H9 (cell line): ENCODE measurements around the gene KCNN2. TPM values are rescaled to one million over a fixed set of nuclear protein-coding genes. Genes with fewer than 3 reads are reported as not detected.

Experiments used
- DNase-seq: peaks from one replicate; pipeline ENCODE4 v3.0.0-alpha.2; 2017
- H2AFZ ChIP-seq: one replicate; pipeline ENCODE4 v1.6.1; 2013; ENCODE audit warnings: mild to moderate bottlenecking, low read length, control low read depth, moderate library complexity
- H2AK5ac ChIP-seq: 2 replicates; pipeline ENCODE4 v1.6.1; 2013; ENCODE audit warnings: low read length, control low read depth, mixed read lengths; ENCODE audit not compliant: insufficient read length
- H2BK120ac ChIP-seq: one replicate; pipeline ENCODE4 v1.6.1; 2013; ENCODE audit warnings: low read depth, mild to moderate bottlenecking, low read length, control low read depth, inconsistent platforms; ENCODE audit not compliant: poor library complexity, severe bottlenecking
- H2BK12ac ChIP-seq: 2 replicates; pipeline ENCODE4 v1.6.1; 2013; ENCODE audit warnings: low read length, control low read depth, mixed read lengths, low read depth; ENCODE audit not compliant: insufficient read length
- H2BK15ac ChIP-seq: 2 replicates; pipeline ENCODE4 v1.6.1; 2013; ENCODE audit warnings: low read depth, low read length, control low read depth
- H2BK20ac ChIP-seq: one replicate; pipeline ENCODE4 v1.6.1; 2013; ENCODE audit warnings: low read depth, mild to moderate bottlenecking, low read length, control low read depth, inconsistent platforms; ENCODE audit not compliant: poor library complexity, severe bottlenecking
- H2BK5ac ChIP-seq: 2 replicates; pipeline ENCODE4 v1.6.1; 2013; ENCODE audit warnings: low read length, control low read depth, mixed read lengths; ENCODE audit not compliant: insufficient read length
- H3K14ac ChIP-seq: 2 replicates; pipeline ENCODE4 v1.6.1; 2013; ENCODE audit warnings: low read length, control low read depth; ENCODE audit not compliant: insufficient read depth
- H3K18ac ChIP-seq: 2 replicates; pipeline ENCODE4 v1.6.1; 2013; ENCODE audit warnings: low read depth, mild to moderate bottlenecking, mixed read lengths, low read length, control low read depth; ENCODE audit not compliant: insufficient read length
- H3K23ac ChIP-seq: 2 replicates; pipeline ENCODE4 v1.6.1; 2013; ENCODE audit warnings: low read length, control low read depth, mixed read lengths, low read depth; ENCODE audit not compliant: insufficient read length
- H3K23me2 ChIP-seq: 2 replicates; pipeline ENCODE4 v1.6.1; 2013; ENCODE audit warnings: low read depth, mild to moderate bottlenecking, mixed read lengths, low read length, control low read depth; ENCODE audit not compliant: insufficient read length, poor library complexity, severe bottlenecking
- H3K27ac ChIP-seq: 2 replicates; pipeline ENCODE4 v1.5.1; 2013; ENCODE audit warnings: low read length, control low read depth, mixed read lengths, low read depth; ENCODE audit not compliant: insufficient read length
- H3K27me3 ChIP-seq: 2 replicates; pipeline ENCODE4 v1.6.1; 2013; ENCODE audit warnings: low read length, control low read depth, inconsistent platforms; ENCODE audit not compliant: insufficient read depth
- H3K4ac ChIP-seq: 2 replicates; pipeline ENCODE4 v1.6.1; 2013; ENCODE audit warnings: low read depth, mild to moderate bottlenecking, control low read depth, inconsistent platforms, low read length, moderate library complexity
- H3K4me1 ChIP-seq: 2 replicates; pipeline ENCODE4 v1.6.1; 2013; ENCODE audit warnings: low read length, control low read depth, inconsistent platforms; ENCODE audit not compliant: insufficient read depth
- H3K4me2 ChIP-seq: 2 replicates; pipeline ENCODE4 v1.6.1; 2013; ENCODE audit warnings: low read length, control low read depth, mixed read lengths; ENCODE audit not compliant: insufficient read length, insufficient read depth
- H3K56ac ChIP-seq: 2 replicates; pipeline ENCODE4 v1.6.1; 2013; ENCODE audit warnings: low read depth, mild to moderate bottlenecking, mixed read lengths, low read length, control low read depth; ENCODE audit not compliant: insufficient read length
- H3K79me1 ChIP-seq: 2 replicates; pipeline ENCODE4 v1.6.1; 2013; ENCODE audit warnings: low read depth, mild to moderate bottlenecking, moderate library complexity, low read length, control low read depth, inconsistent platforms; ENCODE audit not compliant: insufficient read depth, poor library complexity, severe bottlenecking
- H3K79me2 ChIP-seq: 2 replicates; pipeline ENCODE4 v1.6.1; 2013; ENCODE audit warnings: low read length, control low read depth, inconsistent platforms; ENCODE audit not compliant: insufficient read depth
- H3K9ac ChIP-seq: 2 replicates; pipeline ENCODE4 v1.6.1; 2013; ENCODE audit warnings: low read length, control low read depth, mixed read lengths; ENCODE audit not compliant: insufficient read length; ENCODE audit errors: extremely low read depth
- H3K9me3 ChIP-seq: one replicate; pipeline ENCODE4 v1.6.1; 2013; ENCODE audit warnings: low read depth, low read length, inconsistent platforms; ENCODE audit not compliant: control insufficient read depth
- H3T11ph ChIP-seq: one replicate; pipeline ENCODE4 v1.6.1; 2013; ENCODE audit warnings: mild to moderate bottlenecking, low read length, control low read depth, inconsistent platforms
- H4K20me1 ChIP-seq: one replicate; pipeline ENCODE4 v1.6.1; 2013; ENCODE audit not compliant: control insufficient read depth, insufficient read length, insufficient read depth
- H4K5ac ChIP-seq: 2 replicates; pipeline ENCODE4 v1.6.1; 2013; ENCODE audit warnings: low read depth, mild to moderate bottlenecking, mixed read lengths, low read length, control low read depth; ENCODE audit not compliant: insufficient read length
- H4K8ac ChIP-seq: replicated peaks from 2 replicates; pipeline ENCODE4 v1.6.1; 2013; ENCODE audit warnings: low read length, control low read depth, mixed read lengths, low read depth; ENCODE audit not compliant: insufficient read length
- H4K91ac ChIP-seq: 2 replicates; pipeline ENCODE4 v1.6.1; 2013; ENCODE audit warnings: low read depth, mild to moderate bottlenecking, moderate library complexity, mixed read lengths, low read length, control low read depth; ENCODE audit not compliant: insufficient read length
- H3K27ac Mint-ChIP-seq, 3 experiments: 2 replicates in 2 of 3; 3 replicates in 1 of 3; pipeline ENCODE4 v1.8.0; 2020 to 2021; ENCODE audit warnings: mixed read lengths in 3 of 3, mild to moderate bottlenecking in 1 of 3, moderate library complexity in 1 of 3
- H3K27me3 Mint-ChIP-seq: 2 replicates; pipeline ENCODE4 v1.8.0; 2021; ENCODE audit warnings: low read depth, mild to moderate bottlenecking, moderate library complexity, mixed read lengths
- H3K36me3 Mint-ChIP-seq, 3 experiments: 2 replicates in 2 of 3; 3 replicates in 1 of 3; pipeline ENCODE4 v1.8.0; 2020 to 2021; ENCODE audit warnings: low read depth in 3 of 3, mixed read lengths in 3 of 3; ENCODE audit not compliant: insufficient read depth in 1 of 3
- H3K4me1 Mint-ChIP-seq, 2 experiments: 2 replicates each; pipeline ENCODE4 v1.8.0; 2020; ENCODE audit warnings: mixed read lengths in 2 of 2
- H3K4me3 Mint-ChIP-seq, 2 experiments: 2 replicates in 1 of 2; 3 replicates in 1 of 2; pipeline ENCODE4 v1.8.0; 2020 to 2021; ENCODE audit warnings: mild to moderate bottlenecking in 2 of 2, mixed read lengths in 2 of 2, moderate library complexity in 1 of 2
- H3K9me3 Mint-ChIP-seq, 2 experiments: 2 replicates in 1 of 2; 3 replicates in 1 of 2; pipeline ENCODE4 v1.8.0; 2020; ENCODE audit warnings: mild to moderate bottlenecking in 2 of 2, mixed read lengths in 2 of 2, moderate library complexity in 1 of 2
- WGBS: extraction: QIAGEN DNeasy Blood & Tissue Kit; methylation state at CpG from one replicate; pipeline ENCODE4 v1.1.7; 2013; ENCODE audit warnings: missing lambda C conversion rate, low lambda C conversion rate, mixed read lengths; ENCODE audit not compliant: insufficient read length; ENCODE audit errors: extremely low coverage; 5-methylcytosine and 5-hydroxymethylcytosine counted together
- total RNA-seq: library from RNA; stranded (reverse); gene quantifications from 2 replicates; pipeline ENCODE4 v1.2.1, GENCODE V29; 2021
- TF ChIP-seq, protein P1 (sequence below): fragments of 200-600 bp; sonication (generic); conservative IDR thresholded peaks from 3 replicates; pipeline ENCODE4 v1.8.0; 2021; ENCODE audit warnings: antibody characterized with exemption, mild to moderate bottlenecking

Gene KCNN2
- total RNA-seq, 1 experiment from 2014 or later, result 21.0 TPM

DNA sequence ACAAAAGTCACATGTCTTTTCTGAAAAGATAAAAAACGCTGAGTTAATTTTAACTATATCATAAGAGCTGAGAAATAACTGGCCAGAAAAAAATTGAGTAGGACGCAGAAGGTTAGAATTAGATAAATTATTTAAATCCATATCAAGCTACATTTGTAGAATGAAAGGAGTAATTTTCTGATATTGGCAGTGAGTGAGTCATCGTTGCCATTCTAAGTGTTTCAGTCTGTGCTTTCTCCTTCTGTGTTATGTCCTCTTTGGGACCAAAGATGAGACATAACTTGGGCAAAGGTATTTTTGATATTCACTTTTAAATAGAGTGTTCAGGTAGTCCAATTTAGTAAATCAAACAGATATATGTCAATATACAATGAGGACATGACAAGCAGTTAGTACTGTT lies 34.4 kb upstream of the KCNN2 start:
- no peaks in the 10 kb centered on the region for H3K79me2 ChIP-seq
- H3K23ac ChIP-seq, result no peak overlapping the region
- no peaks in the 10 kb centered on the region for H3K23me2 ChIP-seq
- no peak overlapping the region for H4K5ac ChIP-seq
- H2BK15ac ChIP-seq, result no peak overlapping the region
- Mint-ChIP-seq H3K36me3 (no peaks in the 10 kb centered on the region), H3K27ac (no peak overlapping the region), H3K9me3 (no peaks in the 10 kb centered on the region), H3K4me3 (no peak overlapping the region), H3K27me3 (no peaks in the 10 kb centered on the region), H3K4me1 (no peaks in the 10 kb centered on the region)
- no peaks in the 10 kb centered on the region for H4K20me1 ChIP-seq
- H3K14ac ChIP-seq, result no peak overlapping the region
- no peak overlapping the region for H3T11ph ChIP-seq
- TF ChIP-seq, protein P1, sequence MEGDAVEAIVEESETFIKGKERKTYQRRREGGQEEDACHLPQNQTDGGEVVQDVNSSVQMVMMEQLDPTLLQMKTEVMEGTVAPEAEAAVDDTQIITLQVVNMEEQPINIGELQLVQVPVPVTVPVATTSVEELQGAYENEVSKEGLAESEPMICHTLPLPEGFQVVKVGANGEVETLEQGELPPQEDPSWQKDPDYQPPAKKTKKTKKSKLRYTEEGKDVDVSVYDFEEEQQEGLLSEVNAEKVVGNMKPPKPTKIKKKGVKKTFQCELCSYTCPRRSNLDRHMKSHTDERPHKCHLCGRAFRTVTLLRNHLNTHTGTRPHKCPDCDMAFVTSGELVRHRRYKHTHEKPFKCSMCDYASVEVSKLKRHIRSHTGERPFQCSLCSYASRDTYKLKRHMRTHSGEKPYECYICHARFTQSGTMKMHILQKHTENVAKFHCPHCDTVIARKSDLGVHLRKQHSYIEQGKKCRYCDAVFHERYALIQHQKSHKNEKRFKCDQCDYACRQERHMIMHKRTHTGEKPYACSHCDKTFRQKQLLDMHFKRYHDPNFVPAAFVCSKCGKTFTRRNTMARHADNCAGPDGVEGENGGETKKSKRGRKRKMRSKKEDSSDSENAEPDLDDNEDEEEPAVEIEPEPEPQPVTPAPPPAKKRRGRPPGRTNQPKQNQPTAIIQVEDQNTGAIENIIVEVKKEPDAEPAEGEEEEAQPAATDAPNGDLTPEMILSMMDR, result no peak
- H2BK20ac ChIP-seq, result no peak overlapping the region
- no peak overlapping the region for H2AFZ ChIP-seq
- no peak overlapping the region for H3K4me2 ChIP-seq
- no peak overlapping the region for H2AK5ac ChIP-seq
- H3K18ac ChIP-seq, result no peak overlapping the region
- H4K91ac ChIP-seq, result no peak overlapping the region
- H3K56ac ChIP-seq, result no peak overlapping the region
- H3K4me1 ChIP-seq, result no peaks in the 10 kb centered on the region
- H3K9me3 ChIP-seq, result no peaks in the 10 kb centered on the region
- H2BK12ac ChIP-seq, result no peak overlapping the region
- H2BK5ac ChIP-seq, result no peak overlapping the region
- no peak overlapping the region for H3K4ac ChIP-seq
- no CpG with 5 or more reads among the region's 3 CpGs for WGBS
- no peak overlapping the region for H3K27ac ChIP-seq
- H3K9ac ChIP-seq, result no peak overlapping the region
- no peaks in the 10 kb centered on the region for H3K27me3 ChIP-seq
- no peaks in the 10 kb centered on the region for H3K79me1 ChIP-seq
- no peak for DNase-seq
- H2BK120ac ChIP-seq, result no peak overlapping the region
- H4K8ac ChIP-seq, result no peak overlapping the region
